CD4-positive, alpha-beta T cell (primary cell): ENCODE results near the gene PCSK2. TPM values are rescaled to one million over a fixed set of nuclear protein-coding genes. Genes with fewer than 3 reads are reported as not detected.

Experiments
- ATAC-seq: fragments of 200-7000 bp; cut with Tn5 transposase; one replicate; pipeline ENCODE4 v1.10.0; 2022; ENCODE audit warnings: mild to moderate bottlenecking; ENCODE audit not compliant: poor library complexity
- CTCF ChIA-PET: fragments of 350-600 bp; sonication (Branson Sonifier 250); formaldehyde crosslinking; loops from one replicate; lab custom pipeline; 2021; ENCODE audit warnings: antibody characterized with exemption, inconsistent platforms; lab: Charles Lee
- POLR2A ChIA-PET: fragments of 350-600 bp; sonication (Branson Sonifier 250); formaldehyde crosslinking; loops from one replicate; lab custom pipeline; 2021; ENCODE audit warnings: antibody characterized with exemption, inconsistent platforms; lab: Charles Lee
- DNase-seq, 14 experiments: peaks; one replicate each; pipeline ENCODE4 v3.0.0-alpha.2; 2013 to 2020; ENCODE audit warnings: mixed read lengths in 2 of 14
- H3K27ac ChIP-seq, 2 donors: one replicate each; pipeline versions ENCODE4 v1.5.1 to v1.7.0; 2013; ENCODE audit warnings: low read length in 2 of 2, low read depth in 1 of 2, mild to moderate bottlenecking in 1 of 2
- H3K27me3 ChIP-seq, 2 experiments: 1 replicate in 1 of 2; 2 replicates in 1 of 2; pipeline versions ENCODE4 v1.6.1 to v1.7.0; 2013; ENCODE audit warnings: low read length in 2 of 2, control low read depth in 1 of 2, mild to moderate bottlenecking in 1 of 2, moderate library complexity in 1 of 2; ENCODE audit not compliant: insufficient read depth in 2 of 2, control insufficient read depth in 1 of 2
- H3K36me3 ChIP-seq: one replicate; pipeline ENCODE4 v1.6.1; 2013; ENCODE audit warnings: low read length, control low read depth; ENCODE audit not compliant: insufficient read depth
- H3K4me1 ChIP-seq: one replicate; pipeline ENCODE4 v1.6.1; 2013; ENCODE audit warnings: low read length, control low read depth; ENCODE audit not compliant: insufficient read depth
- H3K4me3 ChIP-seq: one replicate; pipeline ENCODE4 v1.5.1; 2013; ENCODE audit warnings: mild to moderate bottlenecking, low read length, moderate library complexity
- H3K9me3 ChIP-seq, 2 experiments: 1 replicate in 1 of 2; 2 replicates in 1 of 2; pipeline versions ENCODE4 v1.6.1 to v1.7.0; 2013; ENCODE audit warnings: low read length in 2 of 2, mild to moderate bottlenecking in 2 of 2, control low read depth in 1 of 2, moderate library complexity in 1 of 2; ENCODE audit not compliant: control insufficient read depth in 1 of 2, insufficient read depth in 1 of 2
- H3K27ac Mint-ChIP-seq: one replicate; pipeline ENCODE4 v1.8.0; 2020; ENCODE audit warnings: mixed read lengths
- H3K27me3 Mint-ChIP-seq: one replicate; pipeline ENCODE4 v1.8.0; 2021; ENCODE audit warnings: mixed read lengths
- H3K36me3 Mint-ChIP-seq: one replicate; pipeline ENCODE4 v1.8.0; 2021; ENCODE audit warnings: low read depth, mixed read lengths
- H3K4me1 Mint-ChIP-seq: one replicate; pipeline ENCODE4 v1.8.0; 2021; ENCODE audit warnings: low read depth, mixed read lengths
- H3K4me3 Mint-ChIP-seq: one replicate; pipeline ENCODE4 v1.8.0; 2020; ENCODE audit warnings: mild to moderate bottlenecking, mixed read lengths
- H3K9me3 Mint-ChIP-seq: one replicate; pipeline ENCODE4 v1.8.0; 2020; ENCODE audit warnings: mixed read lengths
- CTCF ChIP-seq: fragments of 200-600 bp; IDR thresholded peaks from one replicate; pipeline ENCODE4 v1.8.0; 2022; ENCODE audit warnings: antibody characterized with exemption, mild to moderate bottlenecking
- intact Hi-C, 2 experiments: fragments of 100-400 bp; cut with DNase I in 1 of 2; cut with micrococcal nuclease in 1 of 2; formaldehyde crosslinking; loops; one replicate each; pipeline versions ENCODE4 v1.15.1 to v1.9.0; 2023 to 2025; cut with DNase I, micrococcal nuclease
- total RNA-seq, 174 experiments: library from RNA in 2 of 174; stranded (reverse) in 2 of 174; gene quantifications; one replicate each; pipeline ENCODE4 v1.2.3 and lab custom pipeline; 2021 to 2026

The PCSK2 gene
- total RNA-seq, 2 experiments from 2014 or later, result not detected

- Mint-ChIP-seq H3K4me1 (no peaks in the 10 kb centered on the region), H3K9me3 (no peaks in the 10 kb centered on the region), H3K4me3 (no peak overlapping the region), H3K27me3 (peaks cover 6% of the 10 kb centered on the region), H3K27ac (no peak overlapping the region), H3K36me3 (no peaks in the 10 kb centered on the region)
- DNase-seq (no peak), ATAC-seq (no peak)
- Histone ChIP-seq H3K36me3 (no peaks in the 10 kb centered on the region), H3K9me3 (no peaks in the 10 kb centered on the region), H3K4me1 (no peaks in the 10 kb centered on the region), H3K27me3 (no peaks in the 10 kb centered on the region), H3K4me3 (no peak overlapping the region), H3K27ac (no peak overlapping the region)
- ChIA-PET CTCF (no interaction called here), POLR2A (no interaction called here)
- intact Hi-C loops, result no loop called here
- TF ChIP-seq CTCF, result no peak
Observed at GRCh38 chr20:17357238-17357637, 130.4 kb downstream of the PCSK2 start.

- intact Hi-C loops, result no loop called here
- Mint-ChIP-seq H3K9me3 (no peaks in the 10 kb centered on the region), H3K4me3 (no peak overlapping the region), H3K27ac (no peak overlapping the region), H3K4me1 (no peaks in the 10 kb centered on the region), H3K27me3 (peaks cover 6% of the 10 kb centered on the region), H3K36me3 (no peaks in the 10 kb centered on the region)
- TF ChIP-seq CTCF, result no peak
- ATAC-seq (no peak), DNase-seq (no peak)
- no peak overlapping the region for H3K27ac ChIP-seq
- H3K9me3 ChIP-seq, result no peaks in the 10 kb centered on the region
- ChIA-PET CTCF (no interaction called here), POLR2A (no interaction called here)
- no peaks in the 10 kb centered on the region for H3K36me3 ChIP-seq
- H3K4me1 ChIP-seq, result no peaks in the 10 kb centered on the region
- no peaks in the 10 kb centered on the region for H3K27me3 ChIP-seq
- H3K4me3 ChIP-seq, result no peak overlapping the region
Observed at GRCh38 chr20:17358854-17359253, 132.0 kb downstream of the PCSK2 start.

- no peak overlapping the region for H3K4me3 Mint-ChIP-seq
- POLR2A ChIA-PET, result no interaction called here
- no peak for ATAC-seq
Observed at GRCh38 chr20:17364681-17365080, 137.8 kb downstream of the PCSK2 start.

More at GRCh38 chr20:17364681-17365080, 137.8 kb downstream of the PCSK2 start:
- intact Hi-C loops, result no loop called here
- Histone ChIP-seq H3K27ac (no peak overlapping the region), H3K4me1 (no peaks in the 10 kb centered on the region), H3K4me3 (no peak overlapping the region), H3K9me3 (no peaks in the 10 kb centered on the region), H3K36me3 (no peaks in the 10 kb centered on the region), H3K27me3 (no peaks in the 10 kb centered on the region)
- no peak for DNase-seq
- Mint-ChIP-seq H3K36me3 (no peaks in the 10 kb centered on the region), H3K4me1 (no peaks in the 10 kb centered on the region), H3K27ac (no peak overlapping the region), H3K9me3 (peaks cover 4% of the 10 kb centered on the region), H3K27me3 (peaks cover 7% of the 10 kb centered on the region)
- CTCF ChIA-PET, result no interaction called here
- TF ChIP-seq CTCF, result no peak
